CD4-positive, alpha-beta T cell (primary cell): Measurements from ENCODE around the gene CUL9. TPM values are rescaled to one million over a fixed set of nuclear protein-coding genes. Genes with fewer than 3 reads are reported as not detected.
A peak's percentile ranks its signal among the peaks of the same experiment; 100 is the strongest.

Experiments
- ATAC-seq: fragments of 200-7000 bp; cut with Tn5 transposase; one replicate; pipeline ENCODE4 v1.10.0; 2022; ENCODE audit warnings: mild to moderate bottlenecking; ENCODE audit not compliant: poor library complexity
- CTCF ChIA-PET: fragments of 350-600 bp; sonication (Branson Sonifier 250); formaldehyde crosslinking; loops from one replicate; lab custom pipeline; 2021; ENCODE audit warnings: antibody characterized with exemption, inconsistent platforms; lab: Charles Lee
- POLR2A ChIA-PET: fragments of 350-600 bp; sonication (Branson Sonifier 250); formaldehyde crosslinking; loops from one replicate; lab custom pipeline; 2021; ENCODE audit warnings: antibody characterized with exemption, inconsistent platforms; lab: Charles Lee
- DNase-seq, 14 experiments: peaks; one replicate each; pipeline ENCODE4 v3.0.0-alpha.2; 2013 to 2020; ENCODE audit warnings: mixed read lengths in 2 of 14
- H3K27ac ChIP-seq, 2 donors: one replicate each; pipeline versions ENCODE4 v1.5.1 to v1.7.0; 2013; ENCODE audit warnings: low read length in 2 of 2, low read depth in 1 of 2, mild to moderate bottlenecking in 1 of 2
- H3K27me3 ChIP-seq, 2 experiments: 1 replicate in 1 of 2; 2 replicates in 1 of 2; pipeline versions ENCODE4 v1.6.1 to v1.7.0; 2013; ENCODE audit warnings: low read length in 2 of 2, control low read depth in 1 of 2, mild to moderate bottlenecking in 1 of 2, moderate library complexity in 1 of 2; ENCODE audit not compliant: insufficient read depth in 2 of 2, control insufficient read depth in 1 of 2
- H3K36me3 ChIP-seq: one replicate; pipeline ENCODE4 v1.6.1; 2013; ENCODE audit warnings: low read length, control low read depth; ENCODE audit not compliant: insufficient read depth
- H3K4me1 ChIP-seq: one replicate; pipeline ENCODE4 v1.6.1; 2013; ENCODE audit warnings: low read length, control low read depth; ENCODE audit not compliant: insufficient read depth
- H3K4me3 ChIP-seq: one replicate; pipeline ENCODE4 v1.5.1; 2013; ENCODE audit warnings: mild to moderate bottlenecking, low read length, moderate library complexity
- H3K9me3 ChIP-seq, 2 experiments: 1 replicate in 1 of 2; 2 replicates in 1 of 2; pipeline versions ENCODE4 v1.6.1 to v1.7.0; 2013; ENCODE audit warnings: low read length in 2 of 2, mild to moderate bottlenecking in 2 of 2, control low read depth in 1 of 2, moderate library complexity in 1 of 2; ENCODE audit not compliant: control insufficient read depth in 1 of 2, insufficient read depth in 1 of 2
- H3K27ac Mint-ChIP-seq: one replicate; pipeline ENCODE4 v1.8.0; 2020; ENCODE audit warnings: mixed read lengths
- H3K27me3 Mint-ChIP-seq: one replicate; pipeline ENCODE4 v1.8.0; 2021; ENCODE audit warnings: mixed read lengths
- H3K36me3 Mint-ChIP-seq: one replicate; pipeline ENCODE4 v1.8.0; 2021; ENCODE audit warnings: low read depth, mixed read lengths
- H3K4me1 Mint-ChIP-seq: one replicate; pipeline ENCODE4 v1.8.0; 2021; ENCODE audit warnings: low read depth, mixed read lengths
- H3K4me3 Mint-ChIP-seq: one replicate; pipeline ENCODE4 v1.8.0; 2020; ENCODE audit warnings: mild to moderate bottlenecking, mixed read lengths
- H3K9me3 Mint-ChIP-seq: one replicate; pipeline ENCODE4 v1.8.0; 2020; ENCODE audit warnings: mixed read lengths
- intact Hi-C, 2 experiments: fragments of 100-400 bp; cut with DNase I in 1 of 2; cut with micrococcal nuclease in 1 of 2; formaldehyde crosslinking; loops; one replicate each; pipeline versions ENCODE4 v1.15.1 to v1.9.0; 2023 to 2025; cut with DNase I, micrococcal nuclease
- total RNA-seq, 174 experiments: library from RNA in 2 of 174; stranded (reverse) in 2 of 174; gene quantifications; one replicate each; pipeline ENCODE4 v1.2.3 and lab custom pipeline; 2021 to 2026
- TF ChIP-seq, protein P1 (sequence below): fragments of 200-600 bp; IDR thresholded peaks from one replicate; pipeline ENCODE4 v1.8.0; 2022; ENCODE audit warnings: antibody characterized with exemption, mild to moderate bottlenecking

The CUL9 gene
- total RNA-seq, 2 experiments from 2014 or later, result 75.5 to 79.2 TPM

DNA sequence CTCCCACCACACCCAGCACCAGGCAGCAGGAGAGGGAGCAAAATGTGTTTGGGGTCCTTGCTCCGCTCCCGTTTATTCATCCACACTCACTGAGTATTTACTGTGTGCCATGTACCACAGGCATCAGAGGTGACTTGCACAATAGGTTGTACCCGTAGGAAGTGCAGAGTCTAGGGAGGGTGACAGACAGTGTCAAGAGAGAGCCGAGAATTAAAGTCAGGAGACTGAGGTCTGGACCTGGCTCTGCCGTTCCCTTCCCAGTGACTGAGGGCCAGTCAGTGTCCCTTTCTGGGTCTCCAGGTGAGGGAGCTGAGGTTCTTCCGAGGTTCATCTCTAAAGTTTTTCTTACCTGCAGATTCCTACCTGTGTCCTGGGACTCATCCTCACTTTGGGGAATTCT lies 83.6 kb downstream of the CUL9 start:
- ChIA-PET POLR2A (no interaction called here), CTCF (no interaction called here)
- Mint-ChIP-seq H3K27ac (no peak overlapping the region), H3K4me3 (no peak overlapping the region), H3K36me3 (no peaks in the 10 kb centered on the region), H3K9me3 (no peaks in the 10 kb centered on the region), H3K27me3 (peaks cover 5% of the 10 kb centered on the region), H3K4me1 (peaks cover 9% of the 10 kb centered on the region)
- ATAC-seq (no peak), DNase-seq (no peak)
- H3K9me3 ChIP-seq, result no peaks in the 10 kb centered on the region
- H3K4me3 ChIP-seq, result no peak overlapping the region
- H3K4me1 ChIP-seq, result peaks cover 18% of the 10 kb centered on the region
- no peaks in the 10 kb centered on the region for H3K36me3 ChIP-seq
- intact Hi-C loops, result loop anchor here in 1 of 2 experiments (5.0 kb wide), 1 partner anchor 72 kb away; no protein-coding TSS in a partner anchor
- TF ChIP-seq, protein P1, sequence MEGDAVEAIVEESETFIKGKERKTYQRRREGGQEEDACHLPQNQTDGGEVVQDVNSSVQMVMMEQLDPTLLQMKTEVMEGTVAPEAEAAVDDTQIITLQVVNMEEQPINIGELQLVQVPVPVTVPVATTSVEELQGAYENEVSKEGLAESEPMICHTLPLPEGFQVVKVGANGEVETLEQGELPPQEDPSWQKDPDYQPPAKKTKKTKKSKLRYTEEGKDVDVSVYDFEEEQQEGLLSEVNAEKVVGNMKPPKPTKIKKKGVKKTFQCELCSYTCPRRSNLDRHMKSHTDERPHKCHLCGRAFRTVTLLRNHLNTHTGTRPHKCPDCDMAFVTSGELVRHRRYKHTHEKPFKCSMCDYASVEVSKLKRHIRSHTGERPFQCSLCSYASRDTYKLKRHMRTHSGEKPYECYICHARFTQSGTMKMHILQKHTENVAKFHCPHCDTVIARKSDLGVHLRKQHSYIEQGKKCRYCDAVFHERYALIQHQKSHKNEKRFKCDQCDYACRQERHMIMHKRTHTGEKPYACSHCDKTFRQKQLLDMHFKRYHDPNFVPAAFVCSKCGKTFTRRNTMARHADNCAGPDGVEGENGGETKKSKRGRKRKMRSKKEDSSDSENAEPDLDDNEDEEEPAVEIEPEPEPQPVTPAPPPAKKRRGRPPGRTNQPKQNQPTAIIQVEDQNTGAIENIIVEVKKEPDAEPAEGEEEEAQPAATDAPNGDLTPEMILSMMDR, result no peak
- H3K27ac ChIP-seq, result no peak overlapping the region
- H3K27me3 ChIP-seq, result peaks cover 0 to 2% of the 10 kb centered on the region in 2 experiments

- intact Hi-C loops, result loop anchor here in 1 of 2 experiments (5.0 kb wide), 1 partner anchor 70 kb away; no protein-coding TSS in a partner anchor
- H3K36me3 ChIP-seq, result no peaks in the 10 kb centered on the region
- peaks cover 0 to 2% of the 10 kb centered on the region in 2 experiments for H3K27me3 ChIP-seq
- H3K9me3 ChIP-seq, result no peaks in the 10 kb centered on the region
- H3K4me1 Mint-ChIP-seq, result peaks cover 13% of the 10 kb centered on the region
- H3K4me3 Mint-ChIP-seq, result peak overlapping the region; percentile 54
- peaks cover 9% of the 10 kb centered on the region for H3K27me3 Mint-ChIP-seq
- POLR2A ChIA-PET, result interaction anchor here (1.1 kb wide), 1 partner anchor 116 kb away, joined by 3 read pairs; no protein-coding TSS in a partner anchor
- peaks cover 18% of the 10 kb centered on the region for H3K4me1 ChIP-seq
- H3K4me3 ChIP-seq, result no peak overlapping the region
- ATAC-seq (no peak), DNase-seq (no peak)
- no peaks in the 10 kb centered on the region for H3K9me3 Mint-ChIP-seq
- CTCF ChIA-PET, result interaction anchor here (1.0 kb wide), 1 partner anchor 9 kb away, joined by 3 read pairs; no protein-coding TSS in a partner anchor
- H3K27ac ChIP-seq, result no peak overlapping the region
- no peak overlapping the region for H3K27ac Mint-ChIP-seq
- no peaks in the 10 kb centered on the region for H3K36me3 Mint-ChIP-seq
- TF ChIP-seq, protein P1, result no peak
These were observed 85.8 kb downstream of the CUL9 start for GRCh38 chr6:43267619-43268354.

DNA sequence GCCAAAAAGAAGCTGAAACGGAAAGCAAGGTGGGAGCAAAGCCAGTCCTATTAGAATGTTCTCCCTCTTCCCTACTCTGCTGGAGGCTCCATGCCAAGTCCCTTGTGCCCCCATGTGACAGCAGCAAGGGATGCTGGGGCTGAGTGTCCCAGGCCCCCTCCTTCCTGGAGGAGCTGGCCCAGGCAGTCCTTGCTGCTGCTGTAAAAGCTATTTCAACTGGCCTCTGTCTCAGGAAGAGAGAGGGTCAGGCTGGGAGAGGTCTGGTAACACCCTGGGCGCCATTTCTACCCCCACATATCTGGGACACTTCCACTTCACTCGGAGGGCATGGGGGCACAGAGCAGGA lies 86.3 kb downstream of the CUL9 start:
- no peaks in the 10 kb centered on the region for H3K36me3 ChIP-seq
- ChIA-PET CTCF (interaction anchor here (1.0 to 1.2 kb wide), 3 partner anchors 8 to 130 kb away, joined by 3 read pairs; partner anchors contain the start of gene DNPH1), POLR2A (interaction anchor here (1.1 kb wide), 1 partner anchor 115 kb away, joined by 3 read pairs; no protein-coding TSS in a partner anchor)
- H3K27ac ChIP-seq, result no peak overlapping the region
- H3K9me3 Mint-ChIP-seq, result no peaks in the 10 kb centered on the region
- H3K4me1 Mint-ChIP-seq, result peaks cover 13% of the 10 kb centered on the region
- H3K27me3 Mint-ChIP-seq, result peaks cover 9% of the 10 kb centered on the region
- H3K4me1 ChIP-seq, result peaks cover 18% of the 10 kb centered on the region
- TF ChIP-seq, protein P1, result no peak
- peaks cover 0 to 2% of the 10 kb centered on the region in 2 experiments for H3K27me3 ChIP-seq
- no peaks in the 10 kb centered on the region for H3K9me3 ChIP-seq
- no peak overlapping the region for H3K4me3 ChIP-seq
- H3K4me3 Mint-ChIP-seq, result no peak overlapping the region
- ATAC-seq (no peak), DNase-seq (no peak)
- H3K27ac Mint-ChIP-seq, result no peak overlapping the region
- intact Hi-C loops, result loop anchor here in 1 of 2 experiments (5.0 kb wide), 1 partner anchor 69 kb away; no protein-coding TSS in a partner anchor
- H3K36me3 Mint-ChIP-seq, result no peaks in the 10 kb centered on the region
